ENCODE data around the gene PRDM10. TPM values are rescaled to one million over a fixed set of nuclear protein-coding genes. Genes with fewer than 3 reads are reported as not detected.
A peak's percentile ranks its signal among the peaks of the same experiment; 100 is the strongest.
"Not testable (repeated sequence)": the region's sequence is repeated elsewhere in the genome, so short reads cannot be mapped to it uniquely, and the experiment has no call there.

PRDM10 gene
- total and polyA plus RNA-seq, 2 donors (not counting 1 experiment from before 2014, with no cell fraction given) = 2.5 to 2.9 TPM

GRCh38 chr11:130022799-130023198 is 20.2 kb upstream of the PRDM10 start:
- Histone ChIP-seq H3K4me3 (replicated peaks in 1 of 4; ENCODE audit: control extremely low read depth in 1 of 4, insufficient read depth in 1 of 4, low read depth in 3 of 4, low read length in 4 of 4) (no peak overlapping the region), H3K9ac (ENCODE audit: insufficient read depth, low read length) (no peak overlapping the region), H3K4me1 (ENCODE audit: control insufficient read depth, extremely low read depth, insufficient read depth, low read length) (peaks cover 2% of the 10 kb centered on the region), H3K9me3 (ENCODE audit: control insufficient read depth, insufficient read depth, low read depth, low read length) (no peaks in the 10 kb centered on the region), H3K4me2 (ENCODE audit: extremely low read depth, insufficient read depth, low read length) (no peak overlapping the region), H2AFZ (ENCODE audit: low read length) (no peak overlapping the region), H3K36me3 (ENCODE audit: control insufficient read depth, insufficient read depth, low read length) (no peaks in the 10 kb centered on the region), H3K79me2 (ENCODE audit: control insufficient read depth, insufficient read depth, low read length) (no peaks in the 10 kb centered on the region), H3K27ac (ENCODE audit: insufficient read depth, low read length) (no peak overlapping the region), H3K27me3 (ENCODE audit: control insufficient read depth, insufficient read depth, low read length) (no peaks in the 10 kb centered on the region), H4K20me1 (ENCODE audit: control insufficient read depth, extremely low read depth, insufficient read depth, low read length) (no peaks in the 10 kb centered on the region)
- no peak for TF ChIP-seq CTCF (conservative IDR thresholded peaks at IDR 0.05 in 1 of 2, IDR thresholded peaks at IDR 0.05 in 1 of 2; ENCODE audit: low read depth in 1 of 2, low read length in 2 of 2)
- no peak for TF ChIP-seq EZH2 (IDR thresholded peaks at IDR 0.05; ENCODE audit: low read length, missing control alignments)
- no peak for DNase-seq (ENCODE audit: low read depth in 2 of 2)

GRCh38 chr11:130021606-130022005 is 19.0 kb upstream of the PRDM10 start:
- not testable (repeated sequence) for H3K9me3 ChIP-seq (ENCODE audit: control insufficient read depth, insufficient read depth, low read depth, low read length); H3K4me3 ChIP-seq (replicated peaks in 1 of 4; ENCODE audit: control extremely low read depth in 1 of 4, insufficient read depth in 1 of 4, low read depth in 3 of 4, low read length in 4 of 4); H3K4me1 ChIP-seq (ENCODE audit: control insufficient read depth, extremely low read depth, insufficient read depth, low read length); H3K27ac ChIP-seq (ENCODE audit: insufficient read depth, low read length); H2AFZ ChIP-seq (ENCODE audit: low read length); H4K20me1 ChIP-seq (ENCODE audit: control insufficient read depth, extremely low read depth, insufficient read depth, low read length); H3K79me2 ChIP-seq (ENCODE audit: control insufficient read depth, insufficient read depth, low read length); H3K9ac ChIP-seq (ENCODE audit: insufficient read depth, low read length); DNase-seq (ENCODE audit: low read depth in 2 of 2); H3K36me3 ChIP-seq (ENCODE audit: control insufficient read depth, insufficient read depth, low read length); H3K27me3 ChIP-seq (ENCODE audit: control insufficient read depth, insufficient read depth, low read length); H3K4me2 ChIP-seq (ENCODE audit: extremely low read depth, insufficient read depth, low read length)

GRCh38 chr11:130020323-130020722 is 17.7 kb upstream of the PRDM10 start:
- Histone ChIP-seq H4K20me1 (ENCODE audit: control insufficient read depth, extremely low read depth, insufficient read depth, low read length) (no peaks in the 10 kb centered on the region), H3K9ac (ENCODE audit: insufficient read depth, low read length) (no peak overlapping the region), H3K79me2 (ENCODE audit: control insufficient read depth, insufficient read depth, low read length) (no peaks in the 10 kb centered on the region), H3K27ac (ENCODE audit: insufficient read depth, low read length) (no peak overlapping the region), H3K4me1 (ENCODE audit: control insufficient read depth, extremely low read depth, insufficient read depth, low read length) (peaks cover 2% of the 10 kb centered on the region), H3K4me3 (replicated peaks in 1 of 4; ENCODE audit: control extremely low read depth in 1 of 4, insufficient read depth in 1 of 4, low read depth in 3 of 4, low read length in 4 of 4) (no peak overlapping the region), H3K4me2 (ENCODE audit: extremely low read depth, insufficient read depth, low read length) (no peak overlapping the region), H3K9me3 (ENCODE audit: control insufficient read depth, insufficient read depth, low read depth, low read length) (no peaks in the 10 kb centered on the region), H3K36me3 (ENCODE audit: control insufficient read depth, insufficient read depth, low read length) (no peaks in the 10 kb centered on the region), H3K27me3 (ENCODE audit: control insufficient read depth, insufficient read depth, low read length) (no peaks in the 10 kb centered on the region), H2AFZ (ENCODE audit: low read length) (no peak overlapping the region)
- TF ChIP-seq EZH2 (IDR thresholded peaks at IDR 0.05; ENCODE audit: low read length, missing control alignments) = no peak
- peak in 1 of 2 donors; percentile 60 for DNase-seq (ENCODE audit: low read depth in 2 of 2)

- not testable (repeated sequence) for H3K4me2 ChIP-seq (ENCODE audit: extremely low read depth, insufficient read depth, low read length); H3K9me3 ChIP-seq (ENCODE audit: control insufficient read depth, insufficient read depth, low read depth, low read length); H4K20me1 ChIP-seq (ENCODE audit: control insufficient read depth, extremely low read depth, insufficient read depth, low read length); DNase-seq (ENCODE audit: low read depth in 2 of 2); H3K27me3 ChIP-seq (ENCODE audit: control insufficient read depth, insufficient read depth, low read length); H3K79me2 ChIP-seq (ENCODE audit: control insufficient read depth, insufficient read depth, low read length); H3K4me1 ChIP-seq (ENCODE audit: control insufficient read depth, extremely low read depth, insufficient read depth, low read length); H3K4me3 ChIP-seq (replicated peaks in 1 of 4; ENCODE audit: control extremely low read depth in 1 of 4, insufficient read depth in 1 of 4, low read depth in 3 of 4, low read length in 4 of 4); H3K27ac ChIP-seq (ENCODE audit: insufficient read depth, low read length); H2AFZ ChIP-seq (ENCODE audit: low read length); H3K36me3 ChIP-seq (ENCODE audit: control insufficient read depth, insufficient read depth, low read length); H3K9ac ChIP-seq (ENCODE audit: insufficient read depth, low read length)
These were observed 13.2 kb upstream of the PRDM10 start for GRCh38 chr11:130015846-130016245.

All from fibroblast of lung (primary cell).